ENCODE results near the gene CELF2. TPM values are rescaled to one million over a fixed set of nuclear protein-coding genes. Genes with fewer than 3 reads are reported as not detected.

Gene CELF2
- polyA plus RNA-seq, 1 experiment = 24.7 TPM

- CTCF ChIA-PET = interaction anchor here (1.5 kb wide), 1 partner anchor 1808 kb away, joined by 3 read pairs; no protein-coding TSS in a partner anchor
- Histone ChIP-seq H3K27ac (ENCODE audit: low read depth, low read length) (no peak overlapping the region), H3K4me3 (ENCODE audit: low read depth, low read length) (no peak overlapping the region), H3K9me3 (ENCODE audit: control insufficient read depth, insufficient read depth, low read length) (no peaks in the 10 kb centered on the region), H3K27me3 (ENCODE audit: control insufficient read depth, insufficient read depth, low read length) (no peaks in the 10 kb centered on the region)
- POLR2A ChIA-PET = no interaction called here
- TF ChIP-seq, protein P1, sequence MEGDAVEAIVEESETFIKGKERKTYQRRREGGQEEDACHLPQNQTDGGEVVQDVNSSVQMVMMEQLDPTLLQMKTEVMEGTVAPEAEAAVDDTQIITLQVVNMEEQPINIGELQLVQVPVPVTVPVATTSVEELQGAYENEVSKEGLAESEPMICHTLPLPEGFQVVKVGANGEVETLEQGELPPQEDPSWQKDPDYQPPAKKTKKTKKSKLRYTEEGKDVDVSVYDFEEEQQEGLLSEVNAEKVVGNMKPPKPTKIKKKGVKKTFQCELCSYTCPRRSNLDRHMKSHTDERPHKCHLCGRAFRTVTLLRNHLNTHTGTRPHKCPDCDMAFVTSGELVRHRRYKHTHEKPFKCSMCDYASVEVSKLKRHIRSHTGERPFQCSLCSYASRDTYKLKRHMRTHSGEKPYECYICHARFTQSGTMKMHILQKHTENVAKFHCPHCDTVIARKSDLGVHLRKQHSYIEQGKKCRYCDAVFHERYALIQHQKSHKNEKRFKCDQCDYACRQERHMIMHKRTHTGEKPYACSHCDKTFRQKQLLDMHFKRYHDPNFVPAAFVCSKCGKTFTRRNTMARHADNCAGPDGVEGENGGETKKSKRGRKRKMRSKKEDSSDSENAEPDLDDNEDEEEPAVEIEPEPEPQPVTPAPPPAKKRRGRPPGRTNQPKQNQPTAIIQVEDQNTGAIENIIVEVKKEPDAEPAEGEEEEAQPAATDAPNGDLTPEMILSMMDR (IDR thresholded peaks at IDR 0.05; ENCODE audit: low read depth, low read length) = no peak
- DNase-seq (ENCODE audit: low read depth, low spot score) = no peak
Observed at GRCh38 chr10:11150879-11151415, 133.3 kb downstream of the CELF2 start.

DNA sequence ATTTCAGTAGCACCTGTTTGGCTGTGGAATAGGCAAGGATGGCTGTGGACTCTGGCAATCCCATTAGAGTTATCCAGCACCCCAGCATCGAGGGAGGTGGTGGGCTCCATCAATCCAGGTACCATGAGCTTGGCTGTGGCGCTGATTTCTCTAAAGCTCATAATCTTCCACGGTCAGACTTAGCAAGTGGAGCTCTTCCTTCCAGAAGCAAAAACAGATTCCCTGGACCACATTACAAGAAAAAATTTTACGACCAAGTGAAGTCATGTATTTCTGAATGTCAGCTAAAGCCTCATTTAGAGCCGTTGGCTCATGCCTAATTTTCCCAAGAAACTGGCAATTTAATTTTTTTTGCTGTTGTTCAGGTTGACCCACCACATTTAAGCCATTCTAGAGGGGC is 135.1 kb downstream of the CELF2 start:
- Histone ChIP-seq H3K27ac (ENCODE audit: low read depth, low read length) (no peak overlapping the region), H3K9me3 (ENCODE audit: control insufficient read depth, insufficient read depth, low read length) (no peaks in the 10 kb centered on the region), H3K27me3 (ENCODE audit: control insufficient read depth, insufficient read depth, low read length) (no peaks in the 10 kb centered on the region), H3K4me3 (ENCODE audit: low read depth, low read length) (no peak overlapping the region)
- TF ChIP-seq, protein P1 (IDR thresholded peaks at IDR 0.05; ENCODE audit: low read depth, low read length) = no peak
- no peak for DNase-seq (ENCODE audit: low read depth, low spot score)
- CTCF ChIA-PET = interaction anchor here (1.3 kb wide), 1 partner anchor 14 kb away, joined by 3 read pairs; no protein-coding TSS in a partner anchor
- POLR2A ChIA-PET = no interaction called here

- CTCF ChIA-PET = interaction anchor here (1.3 kb wide), 1 partner anchor 13 kb away, joined by 3 read pairs; no protein-coding TSS in a partner anchor
- H3K9me3 ChIP-seq (ENCODE audit: control insufficient read depth, insufficient read depth, low read length) = no peaks in the 10 kb centered on the region
- no peak overlapping the region for H3K4me3 ChIP-seq (ENCODE audit: low read depth, low read length)
- H3K27ac ChIP-seq (ENCODE audit: low read depth, low read length) = no peak overlapping the region
- TF ChIP-seq, protein P1 (IDR thresholded peaks at IDR 0.05; ENCODE audit: low read depth, low read length) = no peak
- no peaks in the 10 kb centered on the region for H3K27me3 ChIP-seq (ENCODE audit: control insufficient read depth, insufficient read depth, low read length)
- no peak for DNase-seq (ENCODE audit: low read depth, low spot score)
- POLR2A ChIA-PET = no interaction called here
Observed at GRCh38 chr10:11153245-11153644, 135.6 kb downstream of the CELF2 start.

- Histone ChIP-seq H3K27me3 (ENCODE audit: control insufficient read depth, insufficient read depth, low read length) (no peaks in the 10 kb centered on the region), H3K27ac (ENCODE audit: low read depth, low read length) (no peak overlapping the region), H3K9me3 (ENCODE audit: control insufficient read depth, insufficient read depth, low read length) (no peaks in the 10 kb centered on the region), H3K4me3 (ENCODE audit: low read depth, low read length) (no peak overlapping the region)
- POLR2A ChIA-PET = no interaction called here
- DNase-seq (ENCODE audit: low read depth, low spot score) = no peak
- CTCF ChIA-PET = interaction anchor here (1.3 kb wide), 1 partner anchor 13 kb away, joined by 3 read pairs; no protein-coding TSS in a partner anchor
- TF ChIP-seq, protein P1 (IDR thresholded peaks at IDR 0.05; ENCODE audit: low read depth, low read length) = no peak
Observed at GRCh38 chr10:11153766-11154165, 136.1 kb downstream of the CELF2 start.

- no peak overlapping the region for H3K4me3 ChIP-seq (ENCODE audit: low read depth, low read length)
- DNase-seq (ENCODE audit: low read depth, low spot score) = no peak
- TF ChIP-seq, protein P1 (IDR thresholded peaks at IDR 0.05; ENCODE audit: low read depth, low read length) = no peak
- H3K27me3 ChIP-seq (ENCODE audit: control insufficient read depth, insufficient read depth, low read length) = no peaks in the 10 kb centered on the region
- ChIA-PET CTCF (no interaction called here), POLR2A (interaction anchor here (1.0 kb wide), 2 partner anchors 10 to 12 kb away, joined by 4 to 6 read pairs; no protein-coding TSS in a partner anchor)
- H3K27ac ChIP-seq (ENCODE audit: low read depth, low read length) = no peak overlapping the region
- H3K9me3 ChIP-seq (ENCODE audit: control insufficient read depth, insufficient read depth, low read length) = no peaks in the 10 kb centered on the region
Observed at GRCh38 chr10:11154333-11154732, 136.7 kb downstream of the CELF2 start.

All from AG04450 (cell line).